H9 (cell line): Measurements from ENCODE around the gene PTPN12. TPM values are rescaled to one million over a fixed set of nuclear protein-coding genes. Genes with fewer than 3 reads are reported as not detected.

ENCODE experiments used
- DNase-seq: peaks from one replicate; pipeline ENCODE4 v3.0.0-alpha.2; 2017
- H2AFZ ChIP-seq: one replicate; pipeline ENCODE4 v1.6.1; 2013; ENCODE audit warnings: mild to moderate bottlenecking, low read length, control low read depth, moderate library complexity
- H2AK5ac ChIP-seq: 2 replicates; pipeline ENCODE4 v1.6.1; 2013; ENCODE audit warnings: low read length, control low read depth, mixed read lengths; ENCODE audit not compliant: insufficient read length
- H2BK120ac ChIP-seq: one replicate; pipeline ENCODE4 v1.6.1; 2013; ENCODE audit warnings: low read depth, mild to moderate bottlenecking, low read length, control low read depth, inconsistent platforms; ENCODE audit not compliant: poor library complexity, severe bottlenecking
- H2BK12ac ChIP-seq: 2 replicates; pipeline ENCODE4 v1.6.1; 2013; ENCODE audit warnings: low read length, control low read depth, mixed read lengths, low read depth; ENCODE audit not compliant: insufficient read length
- H2BK15ac ChIP-seq: 2 replicates; pipeline ENCODE4 v1.6.1; 2013; ENCODE audit warnings: low read depth, low read length, control low read depth
- H2BK20ac ChIP-seq: one replicate; pipeline ENCODE4 v1.6.1; 2013; ENCODE audit warnings: low read depth, mild to moderate bottlenecking, low read length, control low read depth, inconsistent platforms; ENCODE audit not compliant: poor library complexity, severe bottlenecking
- H2BK5ac ChIP-seq: 2 replicates; pipeline ENCODE4 v1.6.1; 2013; ENCODE audit warnings: low read length, control low read depth, mixed read lengths; ENCODE audit not compliant: insufficient read length
- H3K14ac ChIP-seq: 2 replicates; pipeline ENCODE4 v1.6.1; 2013; ENCODE audit warnings: low read length, control low read depth; ENCODE audit not compliant: insufficient read depth
- H3K18ac ChIP-seq: 2 replicates; pipeline ENCODE4 v1.6.1; 2013; ENCODE audit warnings: low read depth, mild to moderate bottlenecking, mixed read lengths, low read length, control low read depth; ENCODE audit not compliant: insufficient read length
- H3K23ac ChIP-seq: 2 replicates; pipeline ENCODE4 v1.6.1; 2013; ENCODE audit warnings: low read length, control low read depth, mixed read lengths, low read depth; ENCODE audit not compliant: insufficient read length
- H3K23me2 ChIP-seq: 2 replicates; pipeline ENCODE4 v1.6.1; 2013; ENCODE audit warnings: low read depth, mild to moderate bottlenecking, mixed read lengths, low read length, control low read depth; ENCODE audit not compliant: insufficient read length, poor library complexity, severe bottlenecking
- H3K27ac ChIP-seq: 2 replicates; pipeline ENCODE4 v1.5.1; 2013; ENCODE audit warnings: low read length, control low read depth, mixed read lengths, low read depth; ENCODE audit not compliant: insufficient read length
- H3K27me3 ChIP-seq: 2 replicates; pipeline ENCODE4 v1.6.1; 2013; ENCODE audit warnings: low read length, control low read depth, inconsistent platforms; ENCODE audit not compliant: insufficient read depth
- H3K4ac ChIP-seq: 2 replicates; pipeline ENCODE4 v1.6.1; 2013; ENCODE audit warnings: low read depth, mild to moderate bottlenecking, control low read depth, inconsistent platforms, low read length, moderate library complexity
- H3K4me1 ChIP-seq: 2 replicates; pipeline ENCODE4 v1.6.1; 2013; ENCODE audit warnings: low read length, control low read depth, inconsistent platforms; ENCODE audit not compliant: insufficient read depth
- H3K4me2 ChIP-seq: 2 replicates; pipeline ENCODE4 v1.6.1; 2013; ENCODE audit warnings: low read length, control low read depth, mixed read lengths; ENCODE audit not compliant: insufficient read length, insufficient read depth
- H3K56ac ChIP-seq: 2 replicates; pipeline ENCODE4 v1.6.1; 2013; ENCODE audit warnings: low read depth, mild to moderate bottlenecking, mixed read lengths, low read length, control low read depth; ENCODE audit not compliant: insufficient read length
- H3K79me1 ChIP-seq: 2 replicates; pipeline ENCODE4 v1.6.1; 2013; ENCODE audit warnings: low read depth, mild to moderate bottlenecking, moderate library complexity, low read length, control low read depth, inconsistent platforms; ENCODE audit not compliant: insufficient read depth, poor library complexity, severe bottlenecking
- H3K79me2 ChIP-seq: 2 replicates; pipeline ENCODE4 v1.6.1; 2013; ENCODE audit warnings: low read length, control low read depth, inconsistent platforms; ENCODE audit not compliant: insufficient read depth
- H3K9ac ChIP-seq: 2 replicates; pipeline ENCODE4 v1.6.1; 2013; ENCODE audit warnings: low read length, control low read depth, mixed read lengths; ENCODE audit not compliant: insufficient read length; ENCODE audit errors: extremely low read depth
- H3K9me3 ChIP-seq: one replicate; pipeline ENCODE4 v1.6.1; 2013; ENCODE audit warnings: low read depth, low read length, inconsistent platforms; ENCODE audit not compliant: control insufficient read depth
- H3T11ph ChIP-seq: one replicate; pipeline ENCODE4 v1.6.1; 2013; ENCODE audit warnings: mild to moderate bottlenecking, low read length, control low read depth, inconsistent platforms
- H4K20me1 ChIP-seq: one replicate; pipeline ENCODE4 v1.6.1; 2013; ENCODE audit not compliant: control insufficient read depth, insufficient read length, insufficient read depth
- H4K5ac ChIP-seq: 2 replicates; pipeline ENCODE4 v1.6.1; 2013; ENCODE audit warnings: low read depth, mild to moderate bottlenecking, mixed read lengths, low read length, control low read depth; ENCODE audit not compliant: insufficient read length
- H4K8ac ChIP-seq: replicated peaks from 2 replicates; pipeline ENCODE4 v1.6.1; 2013; ENCODE audit warnings: low read length, control low read depth, mixed read lengths, low read depth; ENCODE audit not compliant: insufficient read length
- H4K91ac ChIP-seq: 2 replicates; pipeline ENCODE4 v1.6.1; 2013; ENCODE audit warnings: low read depth, mild to moderate bottlenecking, moderate library complexity, mixed read lengths, low read length, control low read depth; ENCODE audit not compliant: insufficient read length
- H3K27ac Mint-ChIP-seq, 3 experiments: 2 replicates in 2 of 3; 3 replicates in 1 of 3; pipeline ENCODE4 v1.8.0; 2020 to 2021; ENCODE audit warnings: mixed read lengths in 3 of 3, mild to moderate bottlenecking in 1 of 3, moderate library complexity in 1 of 3
- H3K27me3 Mint-ChIP-seq: 2 replicates; pipeline ENCODE4 v1.8.0; 2021; ENCODE audit warnings: low read depth, mild to moderate bottlenecking, moderate library complexity, mixed read lengths
- H3K36me3 Mint-ChIP-seq, 3 experiments: 2 replicates in 2 of 3; 3 replicates in 1 of 3; pipeline ENCODE4 v1.8.0; 2020 to 2021; ENCODE audit warnings: low read depth in 3 of 3, mixed read lengths in 3 of 3; ENCODE audit not compliant: insufficient read depth in 1 of 3
- H3K4me1 Mint-ChIP-seq, 2 experiments: 2 replicates each; pipeline ENCODE4 v1.8.0; 2020; ENCODE audit warnings: mixed read lengths in 2 of 2
- H3K4me3 Mint-ChIP-seq, 2 experiments: 2 replicates in 1 of 2; 3 replicates in 1 of 2; pipeline ENCODE4 v1.8.0; 2020 to 2021; ENCODE audit warnings: mild to moderate bottlenecking in 2 of 2, mixed read lengths in 2 of 2, moderate library complexity in 1 of 2
- H3K9me3 Mint-ChIP-seq, 2 experiments: 2 replicates in 1 of 2; 3 replicates in 1 of 2; pipeline ENCODE4 v1.8.0; 2020; ENCODE audit warnings: mild to moderate bottlenecking in 2 of 2, mixed read lengths in 2 of 2, moderate library complexity in 1 of 2
- WGBS: extraction: QIAGEN DNeasy Blood & Tissue Kit; methylation state at CpG from one replicate; pipeline ENCODE4 v1.1.7; 2013; ENCODE audit warnings: missing lambda C conversion rate, low lambda C conversion rate, mixed read lengths; ENCODE audit not compliant: insufficient read length; ENCODE audit errors: extremely low coverage; 5-methylcytosine and 5-hydroxymethylcytosine counted together
- total RNA-seq: library from RNA; stranded (reverse); gene quantifications from 2 replicates; pipeline ENCODE4 v1.2.1, GENCODE V29; 2021
- TF ChIP-seq, protein P1 (sequence below): fragments of 200-600 bp; sonication (generic); conservative IDR thresholded peaks from 3 replicates; pipeline ENCODE4 v1.8.0; 2021; ENCODE audit warnings: antibody characterized with exemption, mild to moderate bottlenecking

PTPN12 gene
- total RNA-seq, 1 experiment from 2014 or later = 128 TPM

DNA sequence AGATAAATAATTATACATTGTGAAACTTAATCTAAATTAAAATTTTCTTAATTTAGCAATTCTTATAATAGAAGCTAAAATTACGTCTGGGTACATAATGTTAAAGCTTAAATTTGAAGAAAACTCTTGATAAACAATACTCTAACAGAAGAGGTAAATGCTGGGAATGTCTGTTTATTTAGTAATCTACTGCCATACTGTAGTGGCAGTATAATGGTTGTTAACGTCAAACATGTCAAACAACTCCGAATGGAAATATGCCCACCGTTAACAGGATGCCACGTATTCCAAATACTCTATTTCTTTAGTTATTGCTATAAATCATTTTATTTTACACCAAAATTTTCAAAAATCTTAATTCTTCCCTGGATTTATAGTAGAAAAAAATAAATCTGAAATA, 40.0 kb upstream of the PTPN12 start:
- Histone ChIP-seq H3K18ac (no peak overlapping the region), H3K79me1 (no peaks in the 10 kb centered on the region), H3K23ac (no peak overlapping the region), H3K14ac (no peak overlapping the region), H4K91ac (no peak overlapping the region), H3K9ac (no peak overlapping the region), H4K8ac (no peak overlapping the region), H2BK12ac (no peak overlapping the region), H4K5ac (no peak overlapping the region), H3K56ac (no peak overlapping the region), H4K20me1 (no peaks in the 10 kb centered on the region), H3K23me2 (no peaks in the 10 kb centered on the region), H3K27me3 (no peaks in the 10 kb centered on the region), H2BK120ac (no peak overlapping the region), H3K4me1 (no peaks in the 10 kb centered on the region), H3K9me3 (no peaks in the 10 kb centered on the region), H3K4ac (no peak overlapping the region), H3T11ph (no peak overlapping the region), H3K79me2 (no peaks in the 10 kb centered on the region), H3K27ac (no peak overlapping the region), H2BK5ac (no peak overlapping the region), H2AK5ac (no peak overlapping the region), H2BK15ac (no peak overlapping the region), H3K4me2 (no peak overlapping the region), H2AFZ (no peak overlapping the region), H2BK20ac (no peak overlapping the region)
- no peaks in the 10 kb centered on the region for H3K4me1 Mint-ChIP-seq
- peaks cover 7 to 13% (median 12%) of the 10 kb centered on the region in 3 experiments; a peak in 5 of 7 replicates for H3K36me3 Mint-ChIP-seq
- peaks cover 2% of the 10 kb centered on the region for H3K27me3 Mint-ChIP-seq
- H3K9me3 Mint-ChIP-seq = peaks cover 20 to 21% of the 10 kb centered on the region in 2 experiments
- no peak for DNase-seq
- TF ChIP-seq, protein P1, sequence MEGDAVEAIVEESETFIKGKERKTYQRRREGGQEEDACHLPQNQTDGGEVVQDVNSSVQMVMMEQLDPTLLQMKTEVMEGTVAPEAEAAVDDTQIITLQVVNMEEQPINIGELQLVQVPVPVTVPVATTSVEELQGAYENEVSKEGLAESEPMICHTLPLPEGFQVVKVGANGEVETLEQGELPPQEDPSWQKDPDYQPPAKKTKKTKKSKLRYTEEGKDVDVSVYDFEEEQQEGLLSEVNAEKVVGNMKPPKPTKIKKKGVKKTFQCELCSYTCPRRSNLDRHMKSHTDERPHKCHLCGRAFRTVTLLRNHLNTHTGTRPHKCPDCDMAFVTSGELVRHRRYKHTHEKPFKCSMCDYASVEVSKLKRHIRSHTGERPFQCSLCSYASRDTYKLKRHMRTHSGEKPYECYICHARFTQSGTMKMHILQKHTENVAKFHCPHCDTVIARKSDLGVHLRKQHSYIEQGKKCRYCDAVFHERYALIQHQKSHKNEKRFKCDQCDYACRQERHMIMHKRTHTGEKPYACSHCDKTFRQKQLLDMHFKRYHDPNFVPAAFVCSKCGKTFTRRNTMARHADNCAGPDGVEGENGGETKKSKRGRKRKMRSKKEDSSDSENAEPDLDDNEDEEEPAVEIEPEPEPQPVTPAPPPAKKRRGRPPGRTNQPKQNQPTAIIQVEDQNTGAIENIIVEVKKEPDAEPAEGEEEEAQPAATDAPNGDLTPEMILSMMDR = no peak
- no peak overlapping the region for H3K4me3 Mint-ChIP-seq
- WGBS = no CpG with 5 or more reads among the region's 5 CpGs
- H3K27ac Mint-ChIP-seq = no peak overlapping the region
